H9 (cell line): ENCODE measurements around the gene GALNT12. TPM values are rescaled to one million over a fixed set of nuclear protein-coding genes. Genes with fewer than 3 reads are reported as not detected.

Source experiments
- DNase-seq: peaks from one replicate; pipeline ENCODE4 v3.0.0-alpha.2; 2017
- H2AFZ ChIP-seq: one replicate; pipeline ENCODE4 v1.6.1; 2013; ENCODE audit warnings: mild to moderate bottlenecking, low read length, control low read depth, moderate library complexity
- H2AK5ac ChIP-seq: 2 replicates; pipeline ENCODE4 v1.6.1; 2013; ENCODE audit warnings: low read length, control low read depth, mixed read lengths; ENCODE audit not compliant: insufficient read length
- H2BK120ac ChIP-seq: one replicate; pipeline ENCODE4 v1.6.1; 2013; ENCODE audit warnings: low read depth, mild to moderate bottlenecking, low read length, control low read depth, inconsistent platforms; ENCODE audit not compliant: poor library complexity, severe bottlenecking
- H2BK12ac ChIP-seq: 2 replicates; pipeline ENCODE4 v1.6.1; 2013; ENCODE audit warnings: low read length, control low read depth, mixed read lengths, low read depth; ENCODE audit not compliant: insufficient read length
- H2BK15ac ChIP-seq: 2 replicates; pipeline ENCODE4 v1.6.1; 2013; ENCODE audit warnings: low read depth, low read length, control low read depth
- H2BK20ac ChIP-seq: one replicate; pipeline ENCODE4 v1.6.1; 2013; ENCODE audit warnings: low read depth, mild to moderate bottlenecking, low read length, control low read depth, inconsistent platforms; ENCODE audit not compliant: poor library complexity, severe bottlenecking
- H2BK5ac ChIP-seq: 2 replicates; pipeline ENCODE4 v1.6.1; 2013; ENCODE audit warnings: low read length, control low read depth, mixed read lengths; ENCODE audit not compliant: insufficient read length
- H3K14ac ChIP-seq: 2 replicates; pipeline ENCODE4 v1.6.1; 2013; ENCODE audit warnings: low read length, control low read depth; ENCODE audit not compliant: insufficient read depth
- H3K18ac ChIP-seq: 2 replicates; pipeline ENCODE4 v1.6.1; 2013; ENCODE audit warnings: low read depth, mild to moderate bottlenecking, mixed read lengths, low read length, control low read depth; ENCODE audit not compliant: insufficient read length
- H3K23ac ChIP-seq: 2 replicates; pipeline ENCODE4 v1.6.1; 2013; ENCODE audit warnings: low read length, control low read depth, mixed read lengths, low read depth; ENCODE audit not compliant: insufficient read length
- H3K23me2 ChIP-seq: 2 replicates; pipeline ENCODE4 v1.6.1; 2013; ENCODE audit warnings: low read depth, mild to moderate bottlenecking, mixed read lengths, low read length, control low read depth; ENCODE audit not compliant: insufficient read length, poor library complexity, severe bottlenecking
- H3K27ac ChIP-seq: 2 replicates; pipeline ENCODE4 v1.5.1; 2013; ENCODE audit warnings: low read length, control low read depth, mixed read lengths, low read depth; ENCODE audit not compliant: insufficient read length
- H3K27me3 ChIP-seq: 2 replicates; pipeline ENCODE4 v1.6.1; 2013; ENCODE audit warnings: low read length, control low read depth, inconsistent platforms; ENCODE audit not compliant: insufficient read depth
- H3K4ac ChIP-seq: 2 replicates; pipeline ENCODE4 v1.6.1; 2013; ENCODE audit warnings: low read depth, mild to moderate bottlenecking, control low read depth, inconsistent platforms, low read length, moderate library complexity
- H3K4me1 ChIP-seq: 2 replicates; pipeline ENCODE4 v1.6.1; 2013; ENCODE audit warnings: low read length, control low read depth, inconsistent platforms; ENCODE audit not compliant: insufficient read depth
- H3K4me2 ChIP-seq: 2 replicates; pipeline ENCODE4 v1.6.1; 2013; ENCODE audit warnings: low read length, control low read depth, mixed read lengths; ENCODE audit not compliant: insufficient read length, insufficient read depth
- H3K56ac ChIP-seq: 2 replicates; pipeline ENCODE4 v1.6.1; 2013; ENCODE audit warnings: low read depth, mild to moderate bottlenecking, mixed read lengths, low read length, control low read depth; ENCODE audit not compliant: insufficient read length
- H3K79me1 ChIP-seq: 2 replicates; pipeline ENCODE4 v1.6.1; 2013; ENCODE audit warnings: low read depth, mild to moderate bottlenecking, moderate library complexity, low read length, control low read depth, inconsistent platforms; ENCODE audit not compliant: insufficient read depth, poor library complexity, severe bottlenecking
- H3K79me2 ChIP-seq: 2 replicates; pipeline ENCODE4 v1.6.1; 2013; ENCODE audit warnings: low read length, control low read depth, inconsistent platforms; ENCODE audit not compliant: insufficient read depth
- H3K9ac ChIP-seq: 2 replicates; pipeline ENCODE4 v1.6.1; 2013; ENCODE audit warnings: low read length, control low read depth, mixed read lengths; ENCODE audit not compliant: insufficient read length; ENCODE audit errors: extremely low read depth
- H3K9me3 ChIP-seq: one replicate; pipeline ENCODE4 v1.6.1; 2013; ENCODE audit warnings: low read depth, low read length, inconsistent platforms; ENCODE audit not compliant: control insufficient read depth
- H3T11ph ChIP-seq: one replicate; pipeline ENCODE4 v1.6.1; 2013; ENCODE audit warnings: mild to moderate bottlenecking, low read length, control low read depth, inconsistent platforms
- H4K20me1 ChIP-seq: one replicate; pipeline ENCODE4 v1.6.1; 2013; ENCODE audit not compliant: control insufficient read depth, insufficient read length, insufficient read depth
- H4K5ac ChIP-seq: 2 replicates; pipeline ENCODE4 v1.6.1; 2013; ENCODE audit warnings: low read depth, mild to moderate bottlenecking, mixed read lengths, low read length, control low read depth; ENCODE audit not compliant: insufficient read length
- H4K8ac ChIP-seq: replicated peaks from 2 replicates; pipeline ENCODE4 v1.6.1; 2013; ENCODE audit warnings: low read length, control low read depth, mixed read lengths, low read depth; ENCODE audit not compliant: insufficient read length
- H4K91ac ChIP-seq: 2 replicates; pipeline ENCODE4 v1.6.1; 2013; ENCODE audit warnings: low read depth, mild to moderate bottlenecking, moderate library complexity, mixed read lengths, low read length, control low read depth; ENCODE audit not compliant: insufficient read length
- H3K27ac Mint-ChIP-seq, 3 experiments: 2 replicates in 2 of 3; 3 replicates in 1 of 3; pipeline ENCODE4 v1.8.0; 2020 to 2021; ENCODE audit warnings: mixed read lengths in 3 of 3, mild to moderate bottlenecking in 1 of 3, moderate library complexity in 1 of 3
- H3K27me3 Mint-ChIP-seq: 2 replicates; pipeline ENCODE4 v1.8.0; 2021; ENCODE audit warnings: low read depth, mild to moderate bottlenecking, moderate library complexity, mixed read lengths
- H3K36me3 Mint-ChIP-seq, 3 experiments: 2 replicates in 2 of 3; 3 replicates in 1 of 3; pipeline ENCODE4 v1.8.0; 2020 to 2021; ENCODE audit warnings: low read depth in 3 of 3, mixed read lengths in 3 of 3; ENCODE audit not compliant: insufficient read depth in 1 of 3
- H3K4me1 Mint-ChIP-seq, 2 experiments: 2 replicates each; pipeline ENCODE4 v1.8.0; 2020; ENCODE audit warnings: mixed read lengths in 2 of 2
- H3K4me3 Mint-ChIP-seq, 2 experiments: 2 replicates in 1 of 2; 3 replicates in 1 of 2; pipeline ENCODE4 v1.8.0; 2020 to 2021; ENCODE audit warnings: mild to moderate bottlenecking in 2 of 2, mixed read lengths in 2 of 2, moderate library complexity in 1 of 2
- H3K9me3 Mint-ChIP-seq, 2 experiments: 2 replicates in 1 of 2; 3 replicates in 1 of 2; pipeline ENCODE4 v1.8.0; 2020; ENCODE audit warnings: mild to moderate bottlenecking in 2 of 2, mixed read lengths in 2 of 2, moderate library complexity in 1 of 2
- CTCF ChIP-seq: fragments of 200-600 bp; sonication (generic); conservative IDR thresholded peaks from 3 replicates; pipeline ENCODE4 v1.8.0; 2021; ENCODE audit warnings: antibody characterized with exemption, mild to moderate bottlenecking
- WGBS: extraction: QIAGEN DNeasy Blood & Tissue Kit; methylation state at CpG from one replicate; pipeline ENCODE4 v1.1.7; 2013; ENCODE audit warnings: missing lambda C conversion rate, low lambda C conversion rate, mixed read lengths; ENCODE audit not compliant: insufficient read length; ENCODE audit errors: extremely low coverage; 5-methylcytosine and 5-hydroxymethylcytosine counted together
- total RNA-seq: library from RNA; stranded (reverse); gene quantifications from 2 replicates; pipeline ENCODE4 v1.2.1, GENCODE V29; 2021

The GALNT12 gene
- total RNA-seq, 1 experiment from 2014 or later: 18.0 TPM

GRCh38 chr9:98862936-98863335 is 55.5 kb downstream of the GALNT12 start:
- no peaks in the 10 kb centered on the region for H3K36me3 Mint-ChIP-seq
- no peaks in the 10 kb centered on the region; a peak in 1 of 5 replicates for H3K9me3 Mint-ChIP-seq
- Histone ChIP-seq H3K79me1 (no peaks in the 10 kb centered on the region), H3K23ac (no peak overlapping the region), H2BK20ac (no peak overlapping the region), H3K9me3 (peaks cover 5% of the 10 kb centered on the region), H3K27me3 (no peaks in the 10 kb centered on the region), H2BK120ac (no peak overlapping the region), H3T11ph (no peak overlapping the region), H3K56ac (no peak overlapping the region), H4K20me1 (no peaks in the 10 kb centered on the region), H3K79me2 (no peaks in the 10 kb centered on the region), H3K9ac (no peak overlapping the region), H3K4me1 (no peaks in the 10 kb centered on the region), H2BK5ac (no peak overlapping the region), H3K4me2 (no peak overlapping the region), H3K27ac (no peak overlapping the region), H4K5ac (no peak overlapping the region), H4K8ac (no peak overlapping the region), H2AK5ac (no peak overlapping the region), H3K18ac (no peak overlapping the region), H2BK15ac (no peak overlapping the region), H2AFZ (no peak overlapping the region), H3K4ac (no peak overlapping the region), H2BK12ac (no peak overlapping the region), H4K91ac (no peak overlapping the region), H3K14ac (no peak overlapping the region), H3K23me2 (no peaks in the 10 kb centered on the region)
- H3K27me3 Mint-ChIP-seq: peaks cover 12% of the 10 kb centered on the region
- H3K4me1 Mint-ChIP-seq: no peaks in the 10 kb centered on the region; a peak in 1 of 4 replicates
- peak overlapping the region in 1 of 3 experiments; percentile 31; a peak in 1 of 7 replicates for H3K27ac Mint-ChIP-seq
- no peak overlapping the region for H3K4me3 Mint-ChIP-seq
- TF ChIP-seq CTCF: no peak
- DNase-seq: no peak
- no CpG with 5 or more reads among the region's 4 CpGs for WGBS
